Measurements from ENCODE around the gene DNAJC8. TPM values are rescaled to one million over a fixed set of nuclear protein-coding genes. Genes with fewer than 3 reads are reported as not detected.

Gene DNAJC8
- total RNA-seq, 2 experiments from 2014 or later = 106 TPM

DNA sequence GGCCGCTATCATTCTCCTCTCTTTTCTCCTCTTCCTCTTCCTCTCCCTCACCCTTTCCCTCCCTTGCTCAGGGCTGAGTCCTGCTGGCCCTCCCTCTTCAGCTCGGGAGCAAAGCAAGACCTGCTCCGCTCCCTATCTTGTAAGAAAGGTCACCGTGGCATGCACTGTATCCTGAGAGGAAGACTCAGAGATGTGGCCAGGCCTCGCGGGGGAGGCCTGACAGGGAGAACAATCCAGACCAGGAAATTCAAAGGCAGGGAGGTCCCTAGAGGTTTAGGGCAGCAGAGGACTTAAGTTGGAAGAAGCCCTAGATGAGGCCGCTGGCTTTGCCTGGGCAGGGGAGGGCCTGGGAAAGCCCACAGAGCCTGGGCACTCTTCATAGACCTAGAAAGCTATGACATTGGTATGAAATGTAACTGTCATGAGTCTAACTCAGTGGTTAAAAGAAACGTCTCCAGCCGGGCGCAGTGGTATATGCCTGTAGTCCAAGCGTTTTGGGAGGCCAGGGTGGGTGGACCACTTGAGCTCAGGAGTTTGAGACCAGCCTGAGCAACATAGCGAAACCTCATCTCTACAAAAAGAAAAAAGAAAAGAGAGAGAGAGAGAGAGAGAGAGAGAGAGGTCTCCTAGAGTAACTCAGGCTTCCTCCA is 41.7 kb downstream of the DNAJC8 start:
- ATAC-seq (ENCODE audit: low read depth) (no peak), DNase-seq (no peak)
- H3K27ac Mint-ChIP-seq = no peak overlapping the region
- no peaks in the 10 kb centered on the region for H3K9me3 Mint-ChIP-seq
- H3K27me3 Mint-ChIP-seq = no peaks in the 10 kb centered on the region
- peaks cover 6% of the 10 kb centered on the region for H3K36me3 Mint-ChIP-seq
- H3K4me3 Mint-ChIP-seq = no peak overlapping the region
- peaks cover 9% of the 10 kb centered on the region for H3K4me1 Mint-ChIP-seq
- POLR2A ChIA-PET = no interaction called here

DNA sequence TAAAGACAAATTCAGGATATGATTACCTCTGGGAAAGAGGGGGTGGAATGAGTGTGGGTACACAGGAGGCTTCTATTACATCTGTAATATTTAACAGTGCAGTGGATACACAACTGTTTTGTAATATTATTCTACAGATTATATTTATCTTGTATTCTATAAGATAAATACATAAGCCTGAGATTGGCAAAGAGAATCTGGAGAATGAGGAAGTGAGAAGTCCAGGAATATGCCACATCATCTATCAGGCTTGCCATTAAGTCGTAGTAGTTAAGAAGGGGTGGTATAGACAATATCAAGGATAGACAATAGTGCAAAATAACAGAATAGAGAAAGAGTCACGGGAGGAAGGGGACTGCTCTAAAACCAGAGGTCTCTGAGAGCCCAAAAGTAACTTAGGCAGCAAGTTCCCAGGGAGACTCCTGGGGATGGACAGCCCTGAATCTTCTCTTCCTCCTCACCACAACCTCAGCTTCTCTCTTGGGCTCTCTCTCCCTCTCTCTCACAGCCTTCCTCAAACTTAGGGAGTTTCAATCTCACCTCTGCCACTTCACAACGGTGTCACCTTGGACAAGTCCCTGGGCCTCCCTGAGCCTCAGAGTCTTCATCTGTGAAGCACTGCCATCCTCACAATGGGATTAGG is 42.4 kb downstream of the DNAJC8 start:
- H3K36me3 Mint-ChIP-seq = peaks cover 6% of the 10 kb centered on the region
- POLR2A ChIA-PET = no interaction called here
- no peaks in the 10 kb centered on the region for H3K9me3 Mint-ChIP-seq
- peaks cover 7% of the 10 kb centered on the region for H3K4me1 Mint-ChIP-seq
- no peak overlapping the region for H3K4me3 Mint-ChIP-seq
- ATAC-seq (ENCODE audit: low read depth) (no peak), DNase-seq (no peak)
- H3K27ac Mint-ChIP-seq = peak overlapping the region; percentile 55
- peaks cover 6% of the 10 kb centered on the region for H3K27me3 Mint-ChIP-seq

DNA sequence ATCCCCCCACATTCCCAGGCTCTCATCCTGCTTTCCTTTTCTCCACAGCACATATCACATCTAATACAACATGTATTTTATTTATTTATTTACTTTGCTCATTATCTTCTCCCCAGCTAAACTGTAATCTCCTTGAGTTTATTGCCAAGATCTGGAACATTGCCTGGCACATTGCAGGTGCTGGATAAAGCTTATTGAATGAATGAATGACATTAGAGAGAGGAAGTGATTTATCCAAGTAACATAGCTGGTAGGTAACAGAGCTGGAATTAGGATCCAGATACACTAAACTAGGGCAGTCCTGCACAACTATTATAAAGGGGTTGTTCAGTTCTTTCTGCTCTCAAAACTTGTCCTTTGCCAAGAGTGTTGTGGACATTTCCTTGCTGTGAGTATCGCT is 47.8 kb downstream of the DNAJC8 start:
- POLR2A ChIA-PET = interaction anchor here (2.4 kb wide), 1 partner anchor 97 kb away, joined by 6 read pairs; the partner anchor contains the start of gene EYA3
- Mint-ChIP-seq H3K27ac (no peak overlapping the region), H3K4me3 (no peak overlapping the region), H3K36me3 (peaks cover 10% of the 10 kb centered on the region), H3K4me1 (peaks cover 16% of the 10 kb centered on the region), H3K27me3 (peaks cover 28% of the 10 kb centered on the region), H3K9me3 (no peaks in the 10 kb centered on the region)
- ATAC-seq (ENCODE audit: low read depth) (no peak), DNase-seq (no peak)

- peaks cover 29% of the 10 kb centered on the region for H3K4me1 Mint-ChIP-seq
- H3K27ac Mint-ChIP-seq = peak overlapping the region; percentile 55
- no peak for DNase-seq
- no peak for ATAC-seq (ENCODE audit: low read depth)
- peaks cover 10% of the 10 kb centered on the region for H3K36me3 Mint-ChIP-seq
- H3K27me3 Mint-ChIP-seq = peaks cover 54% of the 10 kb centered on the region
- POLR2A ChIA-PET = interaction anchor here (0.6 kb wide), 1 partner anchor 140 kb away, joined by 6 read pairs; no protein-coding TSS in a partner anchor
- H3K4me3 Mint-ChIP-seq = peak overlapping the region; percentile 75
- no peaks in the 10 kb centered on the region for H3K9me3 Mint-ChIP-seq
Observed at GRCh38 chr1:28180306-28181305, 52.2 kb downstream of the DNAJC8 start.

DNA sequence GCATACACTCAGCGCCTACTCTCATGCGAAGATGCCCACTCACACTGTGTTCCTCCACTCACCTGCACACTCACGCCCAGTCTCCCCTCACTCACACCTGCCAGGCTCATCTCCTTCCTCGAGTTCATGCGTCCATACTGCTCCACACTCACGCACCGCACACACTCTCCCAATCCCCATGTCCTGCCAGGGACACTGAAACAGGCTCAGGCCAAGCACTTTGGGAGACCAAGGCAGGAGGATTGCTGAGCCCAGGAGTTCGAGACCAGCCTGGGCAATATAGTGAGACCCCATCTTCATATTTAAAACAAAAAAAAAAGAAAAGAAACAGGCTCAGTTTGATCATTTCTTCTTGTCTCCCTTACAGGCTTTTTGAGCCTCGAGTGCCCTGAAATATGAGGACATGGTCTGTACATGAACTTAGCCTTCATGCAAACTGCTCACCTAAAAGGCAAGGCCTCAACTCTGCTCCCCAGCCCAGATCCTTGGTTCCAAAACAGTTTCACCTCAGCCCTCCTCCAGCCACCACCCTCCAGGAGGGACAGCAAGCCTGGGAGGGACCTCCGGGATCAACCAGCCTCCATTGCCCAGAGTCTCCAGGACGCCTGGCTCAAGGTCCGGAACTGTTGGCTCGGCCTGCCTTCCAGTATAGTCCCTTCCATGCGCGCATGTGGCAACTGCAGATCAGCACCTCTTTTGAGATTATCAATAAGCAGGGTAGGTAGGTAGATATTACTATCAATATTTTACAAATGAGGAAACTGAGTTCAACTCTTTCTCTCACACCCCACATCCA is 53.9 kb downstream of the DNAJC8 start:
- Mint-ChIP-seq H3K4me1 (peaks cover 32% of the 10 kb centered on the region), H3K9me3 (no peaks in the 10 kb centered on the region), H3K27ac (no peak overlapping the region), H3K36me3 (peaks cover 5% of the 10 kb centered on the region), H3K27me3 (peaks cover 54% of the 10 kb centered on the region), H3K4me3 (no peak overlapping the region)
- POLR2A ChIA-PET = no interaction called here
- ATAC-seq (ENCODE audit: low read depth) (no peak), DNase-seq (no peak)

DNA sequence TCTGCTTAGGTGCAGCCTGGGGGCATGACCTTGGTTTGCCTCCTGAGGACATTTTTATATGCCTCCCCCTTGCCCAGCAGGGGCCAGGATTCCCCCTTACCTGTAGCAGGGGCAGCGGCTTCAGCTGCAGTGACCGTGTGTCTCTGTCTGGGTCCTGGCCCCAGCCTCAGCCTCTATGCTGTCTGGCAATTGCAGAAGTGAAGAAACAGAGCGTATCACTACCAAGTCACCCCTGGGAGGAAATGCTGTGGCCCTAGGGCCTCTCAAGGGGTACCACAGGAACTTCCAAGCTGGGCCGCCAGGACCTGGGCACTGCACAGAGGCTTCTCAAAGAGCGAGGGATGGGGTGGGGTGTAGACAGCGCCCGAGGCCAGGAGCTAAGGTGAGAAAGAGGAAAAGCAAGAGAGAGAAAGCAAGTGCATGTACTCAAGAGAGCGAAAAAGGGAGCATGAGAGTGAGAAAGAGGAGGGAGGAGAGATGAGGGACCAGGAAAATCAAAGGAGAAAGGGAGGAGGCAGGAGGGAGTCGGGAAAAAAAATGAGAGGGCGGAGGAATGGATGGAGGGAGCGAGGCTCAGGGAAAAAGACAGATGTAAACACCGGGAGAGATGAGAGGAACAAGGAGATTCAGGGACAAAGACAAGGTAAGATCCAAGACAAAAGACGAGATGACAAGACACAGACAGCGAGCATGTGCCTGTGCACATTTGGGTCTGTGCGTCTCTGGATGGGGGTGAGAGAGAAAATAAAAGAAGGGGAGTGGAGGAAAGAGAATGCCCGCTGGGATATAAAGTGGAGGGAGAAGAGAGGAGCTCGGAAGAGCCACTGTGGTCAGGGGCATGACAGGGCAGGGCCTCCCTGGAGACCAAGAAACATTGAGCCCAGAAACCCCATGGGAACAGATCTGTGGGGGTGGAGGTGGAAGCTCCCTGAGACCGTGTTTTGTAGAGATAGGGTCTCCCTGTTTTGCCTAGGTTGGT is 56.0 kb downstream of the DNAJC8 start, which contains the start of gene PTAFR:
Gene PTAFR (minus strand): TSS at position 199 of the 979 bp plus-strand sequence. CDS start 25,669 bp downstream, outside the sequence.
- Mint-ChIP-seq H3K27me3 (peaks cover 51% of the 10 kb centered on the region), H3K4me3 (no peak within 1 kb of the TSS), H3K36me3 (peaks cover 3% of the 10 kb centered on the region), H3K27ac (no peak within 1 kb of the TSS), H3K4me1 (peaks cover 44% of the 10 kb centered on the region), H3K9me3 (no peaks in the 10 kb centered on the region)
- ATAC-seq (ENCODE audit: low read depth) = no peak
- POLR2A ChIA-PET = interaction anchor here (2.0 kb wide), 1 partner anchor 22 kb away, joined by 5 read pairs; no protein-coding TSS in a partner anchor
- DNase-seq = no peak

- peaks cover 3% of the 10 kb centered on the region for H3K36me3 Mint-ChIP-seq
- DNase-seq (no peak), ATAC-seq (ENCODE audit: low read depth) (no peak)
- no peak overlapping the region for H3K4me3 Mint-ChIP-seq
- H3K27ac Mint-ChIP-seq = no peak overlapping the region
- POLR2A ChIA-PET = interaction anchor here (2.0 kb wide), 1 partner anchor 23 kb away, joined by 5 read pairs; no protein-coding TSS in a partner anchor
- no peaks in the 10 kb centered on the region for H3K9me3 Mint-ChIP-seq
- H3K27me3 Mint-ChIP-seq = peaks cover 49% of the 10 kb centered on the region
- H3K4me1 Mint-ChIP-seq = peaks cover 43% of the 10 kb centered on the region
Observed at GRCh38 chr1:28175955-28176485, 56.8 kb downstream of the DNAJC8 start.

DNA sequence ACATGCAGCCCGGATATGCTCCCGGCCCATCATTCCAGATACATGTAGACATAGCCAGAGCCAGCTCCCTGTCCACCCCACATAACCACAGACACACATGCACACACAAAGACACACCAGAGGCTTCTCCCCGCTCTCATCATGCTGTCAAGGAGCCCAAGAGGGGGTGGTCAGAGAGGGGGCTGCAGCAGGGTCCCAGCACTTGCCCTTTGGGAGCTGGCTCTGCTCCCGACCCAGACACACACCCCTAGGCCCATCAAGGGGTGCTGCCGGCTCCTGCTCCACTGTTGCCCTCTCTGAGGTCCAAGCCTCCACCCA is 58.9 kb downstream of the DNAJC8 start:
- ATAC-seq (ENCODE audit: low read depth) (no peak), DNase-seq (no peak)
- peak overlapping the region; percentile 3 for H3K4me3 Mint-ChIP-seq
- H3K9me3 Mint-ChIP-seq = no peaks in the 10 kb centered on the region
- peak overlapping the region; percentile 44 for H3K27ac Mint-ChIP-seq
- POLR2A ChIA-PET = no interaction called here
- no peaks in the 10 kb centered on the region for H3K36me3 Mint-ChIP-seq
- H3K4me1 Mint-ChIP-seq = peaks cover 46% of the 10 kb centered on the region
- H3K27me3 Mint-ChIP-seq = peaks cover 40% of the 10 kb centered on the region

DNA sequence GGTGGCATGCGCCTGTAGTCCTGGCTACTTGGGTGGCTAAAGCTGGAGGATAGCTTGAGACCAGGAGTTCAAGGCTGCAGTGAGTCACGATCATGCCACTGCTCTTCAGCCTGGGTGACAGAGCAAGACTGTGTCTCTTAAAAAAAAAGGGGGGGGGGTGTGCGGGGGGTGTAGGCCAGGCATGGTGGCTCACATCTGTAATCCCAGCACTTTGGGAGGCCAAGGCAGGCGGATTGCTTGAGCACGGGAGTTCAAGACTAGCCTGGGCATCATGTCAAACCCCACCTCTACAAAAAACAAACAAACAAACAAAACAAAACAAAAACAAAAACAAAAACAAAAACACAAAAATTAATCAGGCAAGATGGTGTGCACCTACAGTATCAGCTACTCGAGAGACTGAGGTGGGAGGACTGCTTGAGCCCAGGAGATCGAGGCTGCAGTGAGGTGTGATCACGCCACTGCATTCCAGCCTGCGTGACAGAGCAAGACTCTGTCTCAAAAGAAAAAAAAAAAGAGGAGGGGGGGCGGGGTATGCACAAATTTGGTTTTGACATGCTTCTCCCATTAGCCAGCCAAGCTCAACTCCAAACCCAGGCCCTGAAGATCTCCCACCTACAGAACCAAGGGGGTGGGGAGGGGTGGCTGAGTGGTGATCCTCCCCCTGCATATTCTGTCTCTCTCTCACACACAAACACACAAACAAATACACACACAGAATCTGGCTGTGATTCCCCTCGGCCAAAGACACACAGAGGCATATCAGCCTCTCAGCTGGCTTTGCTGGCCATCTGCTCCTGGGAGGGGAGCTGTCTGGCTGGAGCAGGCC is 59.5 kb downstream of the DNAJC8 start:
- Mint-ChIP-seq H3K27me3 (peaks cover 35% of the 10 kb centered on the region), H3K36me3 (peaks cover under 1% of the 10 kb centered on the region), H3K9me3 (no peaks in the 10 kb centered on the region), H3K4me3 (peak overlapping the region; percentile 3), H3K4me1 (peaks cover 49% of the 10 kb centered on the region), H3K27ac (peak overlapping the region; percentile 44)
- POLR2A ChIA-PET = interaction anchor here (0.7 kb wide), 1 partner anchor 69 kb away, joined by 4 read pairs; no protein-coding TSS in a partner anchor
- ATAC-seq (ENCODE audit: low read depth) = no peak
- DNase-seq = no peak

GRCh38 chr1:28172713-28173150 is 60.1 kb downstream of the DNAJC8 start:
- Mint-ChIP-seq H3K4me1 (peaks cover 53% of the 10 kb centered on the region), H3K4me3 (peak overlapping the region; percentile 76), H3K9me3 (no peaks in the 10 kb centered on the region), H3K27me3 (peaks cover 33% of the 10 kb centered on the region), H3K27ac (peak overlapping the region; percentile 68), H3K36me3 (peaks cover 3% of the 10 kb centered on the region)
- ATAC-seq (ENCODE audit: low read depth) (peak; percentile 46), DNase-seq (peak; percentile 53)
- POLR2A ChIA-PET = interaction anchor here (0.6 to 1.1 kb wide), 2 partner anchors 11 to 27 kb away, joined by 3 to 4 read pairs; no protein-coding TSS in a partner anchor

GRCh38 chr1:28171246-28171645 is 61.6 kb downstream of the DNAJC8 start:
- DNase-seq (no peak), ATAC-seq (ENCODE audit: low read depth) (no peak)
- POLR2A ChIA-PET = no interaction called here
- Mint-ChIP-seq H3K27ac (peak overlapping the region; percentile 57), H3K9me3 (no peaks in the 10 kb centered on the region), H3K27me3 (peaks cover 27% of the 10 kb centered on the region), H3K36me3 (peaks cover 3% of the 10 kb centered on the region), H3K4me1 (peaks cover 43% of the 10 kb centered on the region), H3K4me3 (peak overlapping the region; percentile 54)

Data from activated naive CD8-positive, alpha-beta T cell treated with anti-CD3 and anti-CD28 coated beads, Interleukin-2, amount 10 ng/mL, durations not matched to agents 7 days and 5 days (primary cell).